GM13977 (cell line): ENCODE data around the gene HLA-DRA.
A peak's percentile ranks its signal among the peaks of the same experiment; 100 is the strongest.

ENCODE experiments used
- DNase-seq: peaks from one replicate; pipeline ENCODE4 v3.0.0; 2012; ENCODE audit warnings: low spot score
- CTCF ChIP-seq: IDR thresholded peaks from 2 replicates; pipeline ENCODE4 v1.5.1; 2012; ENCODE audit warnings: mild to moderate bottlenecking, control low read depth; ENCODE audit not compliant: insufficient read depth; ENCODE audit errors: extremely low read depth, missing control alignments
- in situ Hi-C: fragments of 300-500 bp; cut with MboI; formaldehyde crosslinking; loops from one replicate; pipeline ENCODE4 v1.12.0; 2022; ENCODE audit warnings: low sequenced_read_pairs, low pct_unique_long_range_greater_than_20kb, mixed read lengths, inconsistent platforms; ENCODE audit not compliant: unreplicated experiment

The HLA-DRA gene

DNA sequence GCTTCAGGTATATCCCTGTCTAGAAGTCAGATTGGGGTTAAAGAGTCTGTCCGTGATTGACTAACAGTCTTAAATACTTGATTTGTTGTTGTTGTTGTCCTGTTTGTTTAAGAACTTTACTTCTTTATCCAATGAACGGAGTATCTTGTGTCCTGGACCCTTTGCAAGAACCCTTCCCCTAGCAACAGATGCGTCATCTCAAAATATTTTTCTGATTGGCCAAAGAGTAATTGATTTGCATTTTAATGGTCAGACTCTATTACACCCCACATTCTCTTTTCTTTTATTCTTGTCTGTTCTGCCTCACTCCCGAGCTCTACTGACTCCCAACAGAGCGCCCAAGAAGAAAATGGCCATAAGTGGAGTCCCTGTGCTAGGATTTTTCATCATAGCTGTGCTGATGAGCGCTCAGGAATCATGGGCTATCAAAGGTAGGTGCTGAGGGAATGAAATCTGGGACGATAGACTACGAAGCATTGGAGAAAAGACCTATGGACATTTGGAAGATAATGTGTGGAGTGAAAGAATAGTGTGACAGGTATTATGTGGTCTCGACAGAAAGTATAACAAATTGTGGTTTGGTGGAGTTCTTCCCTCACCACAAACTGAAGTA lies at the start of gene HLA-DRA:
Gene HLA-DRA (plus strand): TSS at position 286 of the 613 bp plus-strand sequence. CDS start 64 bp downstream, at position 350.
- TF ChIP-seq CTCF: no peak
- in situ Hi-C loops: no loop called here
- peak; percentile 80 for DNase-seq

DNA sequence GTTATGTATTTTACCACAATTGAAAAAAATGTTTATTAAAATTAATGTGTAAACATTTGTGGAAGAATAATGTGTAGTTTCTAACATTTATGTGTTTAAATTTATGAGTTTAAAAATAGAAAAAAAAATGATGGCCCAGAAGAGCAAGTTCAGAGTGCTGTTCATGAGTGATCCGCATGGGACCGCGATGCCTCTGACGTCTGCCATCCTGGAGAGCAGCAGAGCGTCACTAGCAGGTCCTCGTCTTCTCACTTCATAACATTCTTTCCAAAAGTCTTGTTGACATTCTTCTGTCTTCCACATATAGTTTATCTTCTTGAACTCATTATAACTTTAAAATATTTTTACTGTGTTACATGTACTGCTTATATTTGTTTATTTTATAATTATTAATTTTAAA lies 48.2 kb upstream of the HLA-DRA start:
- in situ Hi-C loops: loop anchor here (10.0 kb wide), 1 partner anchor 137 kb away; no protein-coding TSS in a partner anchor
- no peak for DNase-seq
- TF ChIP-seq CTCF: no peak

GRCh38 chr6:32393665-32394420 lies 45.8 kb upstream of the HLA-DRA start:
- no peak for TF ChIP-seq CTCF
- in situ Hi-C loops: loop anchor here (10.0 kb wide), 1 partner anchor 139 kb away; no protein-coding TSS in a partner anchor
- DNase-seq: no peak

DNA sequence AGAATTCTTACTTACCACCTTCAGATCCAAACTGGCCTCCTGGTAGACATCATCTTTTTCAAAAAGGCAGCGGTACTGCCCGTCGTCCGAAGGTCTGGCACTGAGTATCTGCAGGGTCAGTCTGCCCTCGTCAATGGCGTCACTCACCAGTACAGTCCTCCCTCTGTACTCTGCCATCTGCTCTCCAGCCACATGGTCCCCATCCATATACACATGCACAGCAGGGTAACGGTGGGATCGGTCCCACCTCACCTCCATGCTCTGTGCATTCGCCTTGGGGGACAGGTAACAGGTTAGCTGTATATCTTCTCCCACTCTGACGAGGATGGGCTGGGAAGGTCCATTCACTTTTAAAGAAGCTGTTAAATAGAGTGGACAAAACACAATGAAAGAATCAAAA lies 43.7 kb upstream of the HLA-DRA start:
- in situ Hi-C loops: loop anchor here (10.0 kb wide), 1 partner anchor 141 kb away; no protein-coding TSS in a partner anchor
- TF ChIP-seq CTCF: no peak
- DNase-seq: no peak

GRCh38 chr6:32397252-32397920 lies 42.3 kb upstream of the HLA-DRA start:
- no peak for TF ChIP-seq CTCF
- peak; percentile 64 for DNase-seq
- in situ Hi-C loops: loop anchor here (10.0 kb wide), 1 partner anchor 143 kb away; no protein-coding TSS in a partner anchor

DNA sequence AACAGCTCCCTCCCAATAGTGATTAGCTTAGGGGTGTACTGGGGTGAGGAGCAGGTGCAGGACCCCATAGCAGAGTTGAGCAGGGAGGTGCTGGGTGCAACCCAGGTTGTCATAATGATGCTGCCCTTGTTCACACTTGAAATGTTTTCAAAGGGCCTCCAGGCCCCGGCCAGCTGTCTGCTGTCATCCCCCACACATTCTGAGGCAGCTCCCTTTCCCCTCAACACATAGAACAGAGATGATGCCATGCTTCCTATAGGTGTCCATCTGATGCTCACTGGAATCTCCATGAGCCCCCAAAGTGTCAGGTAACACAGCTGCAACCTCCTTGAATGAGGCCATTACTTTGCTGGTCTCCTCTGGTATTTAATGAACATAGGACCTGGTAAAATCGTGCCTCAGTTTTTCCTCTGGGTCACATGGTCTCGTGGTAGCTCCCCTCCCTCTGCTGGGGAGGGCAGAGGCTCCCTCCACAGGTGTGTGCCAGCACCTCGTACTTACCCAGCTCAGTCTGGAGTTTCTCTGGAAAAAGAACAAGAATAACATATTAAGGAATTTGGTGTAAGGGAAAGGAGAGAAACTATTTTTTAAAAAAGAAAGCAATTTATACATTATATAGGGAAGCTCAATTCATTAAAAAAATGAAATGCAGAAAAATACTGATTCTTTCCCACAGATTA lies 38.3 kb upstream of the HLA-DRA start:
- TF ChIP-seq CTCF: no peak
- in situ Hi-C loops: no loop called here
- DNase-seq: no peak
